Measurements from ENCODE around the gene RCAN1. TPM values are rescaled to one million over a fixed set of nuclear protein-coding genes. Genes with fewer than 3 reads are reported as not detected.

The RCAN1 gene
- total and polyA plus RNA-seq, 2 of the 8 experiments (the other 6 are each of a cell fraction or from before 2014, with no cell fraction given): 1.7 to 6.4 TPM

GRCh38 chr21:34579411-34579810 is 35.5 kb downstream of the RCAN1 start:
- Histone ChIP-seq H3K18ac (ENCODE audit: extremely low read depth, low read length) (no peak overlapping the region), H2BK15ac (ENCODE audit: low read length) (no peak overlapping the region), H2BK20ac (ENCODE audit: low read length) (no peak overlapping the region), H4K8ac (ENCODE audit: extremely low read depth, insufficient read depth, low read length) (no peak overlapping the region), H3K14ac (ENCODE audit: insufficient read length) (no peak overlapping the region), H3K27ac (ENCODE audit: low read depth, low read length) (no peak overlapping the region), H4K91ac (replicated peaks; ENCODE audit: insufficient read length, low read length) (no peak overlapping the region), H2AK5ac (ENCODE audit: low read depth, low read length) (no peak overlapping the region), H2BK5ac (ENCODE audit: low read depth, low read length) (no peak overlapping the region), H4K20me1 (replicated peaks in 1 of 2; ENCODE audit: control insufficient read depth in 1 of 2, insufficient read depth in 2 of 2, low read length in 2 of 2) (no peaks in the 10 kb centered on the region), H3K36me3 (ENCODE audit: control insufficient read depth in 2 of 4, insufficient read depth in 4 of 4, low read length in 3 of 4) (no peaks in the 10 kb centered on the region), H2BK12ac (ENCODE audit: low read depth, low read length) (no peak overlapping the region), H3K4me1 (replicated peaks in 1 of 4; ENCODE audit: control insufficient read depth in 3 of 4, insufficient read depth in 4 of 4, low read length in 3 of 4) (no peaks in the 10 kb centered on the region), H3K23me2 (ENCODE audit: low read depth, low read length) (0 out of 2 replicates have a peak, but pooled peaks cover 1% of the 10 kb centered on the region), H2AFZ (ENCODE audit: low read length) (no peak overlapping the region), H3K4ac (replicated peaks; ENCODE audit: insufficient read length, low read depth, low read length) (no peak overlapping the region), H3K4me2 (ENCODE audit: insufficient read depth in 1 of 2, low read depth in 2 of 2, low read length in 2 of 2) (no peak overlapping the region), H3K9me3 (ENCODE audit: insufficient read depth in 2 of 2, low read depth in 1 of 2, low read length in 1 of 2) (no peaks in the 10 kb centered on the region), H3K9ac (replicated peaks in 1 of 4; ENCODE audit: extremely low read depth in 1 of 4, low read depth in 3 of 4, low read length in 3 of 4) (no peak overlapping the region), H3K27me3 (replicated peaks in 1 of 4; ENCODE audit: control insufficient read depth in 3 of 4, extremely low read depth in 1 of 4, insufficient read depth in 3 of 4, low read length in 3 of 4) (no peaks in the 10 kb centered on the region), H3K79me1 (ENCODE audit: low read depth, low read length) (no peaks in the 10 kb centered on the region), H3K4me3 (ENCODE audit: extremely low read depth in 1 of 4, insufficient read depth in 2 of 4, low read depth in 3 of 4, low read length in 4 of 4) (no peak overlapping the region), H4K5ac (ENCODE audit: insufficient read length, low read depth, low read length) (no peak overlapping the region), H3K56ac (replicated peaks; ENCODE audit: insufficient read length, low read depth, low read length) (no peak overlapping the region), H3K79me2 (ENCODE audit: control insufficient read depth in 1 of 2, insufficient read depth in 2 of 2, low read length in 2 of 2) (no peaks in the 10 kb centered on the region), H3K23ac (ENCODE audit: insufficient read length) (no peak overlapping the region), H2BK120ac (replicated peaks; ENCODE audit: low read depth, low read length) (no peak overlapping the region)
- 93% methylated on average over 1 of the region's 1 CpG; no CpG with 5 or more reads in 1 of the 2 experiments for WGBS, 2 experiments (ENCODE audit: extremely low coverage in 1 of 2, insufficient coverage in 1 of 2, insufficient read length in 1 of 2, insufficient replicate concordance in 2 of 2, low coverage in 1 of 2, low lambda C conversion rate in 2 of 2, missing lambda C conversion rate in 1 of 2)
- ChIA-PET CTCF (ENCODE audit: partially characterized antibody) (interaction anchor here (0.9 to 6.0 kb wide), 7 partner anchors 18 to 217 kb away, joined by 3 to 112 read pairs (median 4); partner anchors contain the start of gene KCNE1), POLR2A (ENCODE audit: partially characterized antibody) (no interaction called here)
- DNase-seq (ENCODE audit: low read depth in 1 of 2, low spot score in 2 of 2): no peak
- FAIRE-seq: no peak
- TF ChIP-seq EP300 (IDR thresholded peaks at IDR 0.05; ENCODE audit: borderline replicate concordance in 1 of 2, low read depth in 2 of 2, low read length in 2 of 2): no peak
- no peak for TF ChIP-seq RFX5 (IDR thresholded peaks at IDR 0.05; ENCODE audit: borderline replicate concordance, low read depth, low read length)
